NCI-H2081 (cell line): Measurements from ENCODE around the gene TUBGCP2.
A peak's percentile ranks its signal among the peaks of the same experiment; 100 is the strongest.

Experiments
- DNase-seq, 2 experiments: peaks; one replicate each; lab custom pipeline; 2025; lab: John Stamatoyannopoulos, UW

Gene TUBGCP2

DNA sequence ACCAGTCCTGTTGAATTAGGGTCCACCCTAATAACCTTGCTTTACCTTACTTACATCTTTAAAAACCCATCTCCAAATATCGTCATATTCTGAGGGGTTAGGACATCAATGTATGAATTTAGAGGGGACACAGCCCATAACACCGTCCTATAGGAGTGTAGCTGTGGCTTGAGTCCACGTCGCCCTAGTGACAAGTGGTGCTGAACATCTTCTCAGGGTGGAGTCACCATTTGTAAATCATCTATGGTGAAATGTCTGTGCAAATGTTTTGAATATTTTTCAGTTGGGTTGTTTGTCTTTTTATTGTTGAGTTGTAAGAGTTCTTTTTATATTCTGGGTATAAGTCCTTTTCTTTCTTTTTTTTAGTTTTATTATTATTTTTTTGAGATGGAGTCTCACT, 33.3 kb upstream of the TUBGCP2 start:
- DNase-seq = no peak

DNA sequence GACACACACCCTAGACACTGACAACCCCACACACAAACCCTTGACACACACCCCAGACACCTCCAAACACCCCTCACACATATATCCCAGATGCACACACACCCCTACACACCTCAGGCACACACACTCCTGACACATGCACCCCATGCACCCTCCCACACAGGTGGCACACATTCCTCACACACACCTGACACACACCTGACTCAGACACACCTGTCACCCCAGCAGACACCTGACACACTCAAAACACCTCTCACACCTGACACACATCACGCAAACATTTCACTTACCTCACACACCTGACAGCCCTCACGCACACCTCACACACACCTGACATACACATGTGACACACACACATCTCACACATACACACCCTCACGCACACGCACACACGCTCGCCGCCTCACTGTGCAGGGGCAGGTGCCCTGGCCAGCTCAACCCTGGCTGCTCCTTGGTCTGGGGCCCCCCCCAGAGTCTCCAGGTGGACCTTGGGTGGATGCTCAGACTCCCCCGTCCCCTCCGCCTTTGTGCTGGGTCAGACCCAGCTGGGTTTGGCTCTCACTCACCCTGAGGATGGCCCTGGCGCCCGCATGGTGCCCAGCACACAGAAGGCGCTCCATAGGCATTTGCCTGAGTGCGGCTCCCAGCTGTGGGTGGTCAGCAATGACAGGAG, 31.2 kb upstream of the TUBGCP2 start:
- no peak for DNase-seq

DNA sequence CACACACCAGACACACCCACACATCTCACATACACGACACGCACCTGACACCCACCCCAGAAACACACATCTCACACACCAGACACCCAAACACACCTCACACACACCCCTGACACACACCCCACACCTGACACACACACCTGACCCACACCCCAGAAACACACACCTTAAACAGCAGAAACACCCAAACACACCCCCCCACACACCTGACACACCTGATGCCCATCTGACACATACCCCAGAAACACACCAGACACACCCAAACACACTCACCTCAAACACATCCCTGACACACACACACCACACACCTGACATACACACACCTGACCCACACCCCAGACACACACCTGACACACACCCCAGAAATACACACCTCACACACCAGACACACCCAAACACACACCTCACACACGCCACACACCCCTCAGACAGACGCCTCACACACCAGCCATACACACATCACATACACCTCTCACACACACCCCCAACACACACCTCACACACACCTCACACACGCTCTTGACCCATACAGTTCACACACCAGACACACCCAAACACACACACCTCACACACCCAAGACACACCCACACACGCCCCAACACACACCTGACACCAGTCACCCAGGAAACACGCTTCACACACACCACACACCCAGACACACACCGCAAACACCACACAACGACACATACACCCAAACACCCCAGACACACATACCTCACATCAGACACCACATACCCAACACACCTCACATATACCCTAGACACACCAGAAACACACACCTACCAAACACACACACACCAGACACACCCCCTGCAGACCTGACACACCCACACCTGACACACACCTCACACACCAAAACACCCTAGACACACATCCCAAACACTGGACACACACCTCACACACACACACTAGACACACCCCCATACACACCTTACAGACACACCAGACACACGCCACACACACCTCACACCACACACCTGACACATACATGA, 29.7 kb upstream of the TUBGCP2 start:
- DNase-seq = no peak

DNA sequence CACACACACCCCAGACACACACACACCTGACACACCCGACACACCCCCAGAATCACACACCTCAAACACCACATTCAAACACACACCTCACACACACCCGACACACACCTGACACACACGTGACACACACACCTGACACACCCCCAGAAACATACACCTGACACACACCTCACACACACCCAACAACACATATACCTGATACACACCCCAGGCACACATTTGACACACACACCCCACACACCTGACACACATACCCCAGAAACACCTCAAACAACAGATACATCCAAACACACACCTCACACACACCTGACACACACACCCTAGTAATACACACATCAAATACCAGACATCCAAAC, 28.7 kb upstream of the TUBGCP2 start:
- no peak for DNase-seq

DNA sequence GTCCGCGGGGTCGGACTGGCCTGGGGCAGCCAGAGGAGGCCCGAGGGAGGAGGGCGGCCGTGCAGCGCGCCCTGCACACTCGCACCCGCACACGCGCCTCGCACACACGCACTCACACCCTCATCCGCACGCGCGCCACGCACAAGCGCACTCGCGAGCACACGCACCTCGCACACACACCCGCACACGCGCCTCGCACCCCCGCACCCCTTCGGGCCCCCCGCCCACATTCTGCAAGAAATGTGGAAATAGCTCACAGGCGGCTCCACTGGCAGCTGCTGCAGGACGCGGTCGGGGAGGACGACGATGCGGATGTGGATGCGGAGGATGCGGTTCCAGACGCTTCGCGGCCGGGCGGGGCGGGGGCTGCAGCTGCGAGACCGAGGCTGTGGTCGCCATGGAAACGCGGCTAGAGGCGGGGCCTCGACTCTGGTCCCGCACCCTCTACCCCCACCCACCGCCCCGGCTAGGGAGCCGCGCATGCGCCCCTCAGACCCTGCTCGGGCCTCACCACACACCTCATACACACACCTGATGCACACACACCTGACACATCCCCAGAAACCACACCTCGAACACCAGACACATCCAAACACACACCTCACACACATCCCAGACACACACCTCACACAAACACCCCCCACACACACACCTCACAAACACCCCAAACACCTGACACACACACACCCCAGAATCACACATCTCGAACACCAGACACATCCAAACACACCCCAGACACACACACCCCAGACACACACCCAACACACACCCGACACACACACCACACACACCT, 28.1 kb upstream of the TUBGCP2 start, which contains the start of gene CALY:
Gene CALY, minus strand, starts transcription at position 320 of the 793 bp plus-strand sequence. CDS start 7,907 bp downstream, outside the sequence.
- DNase-seq = no peak

DNA sequence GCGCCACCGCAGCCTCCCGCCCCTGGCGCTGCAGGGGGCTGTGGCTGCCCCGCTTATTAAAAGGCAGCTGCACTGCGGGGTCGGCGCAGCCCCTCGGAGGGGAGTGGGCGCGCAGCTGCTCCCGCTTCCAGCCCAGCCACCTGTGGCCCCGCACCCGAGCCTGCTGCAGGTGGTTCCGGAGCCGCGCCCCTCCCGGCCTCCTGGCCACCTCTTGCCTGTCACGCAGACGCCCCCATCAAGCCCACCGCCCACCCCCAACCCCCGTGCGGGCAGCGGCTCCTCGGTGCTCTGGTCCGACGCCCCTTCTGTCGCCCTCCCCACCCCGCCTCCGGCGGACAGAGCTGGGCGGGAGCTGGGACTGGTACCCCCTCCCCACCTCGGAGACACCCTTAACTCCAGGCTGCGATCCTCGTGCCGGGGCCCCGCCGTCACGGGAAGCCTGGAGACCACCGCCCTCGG, 27.5 kb upstream of the TUBGCP2 start:
- no peak for DNase-seq

DNA sequence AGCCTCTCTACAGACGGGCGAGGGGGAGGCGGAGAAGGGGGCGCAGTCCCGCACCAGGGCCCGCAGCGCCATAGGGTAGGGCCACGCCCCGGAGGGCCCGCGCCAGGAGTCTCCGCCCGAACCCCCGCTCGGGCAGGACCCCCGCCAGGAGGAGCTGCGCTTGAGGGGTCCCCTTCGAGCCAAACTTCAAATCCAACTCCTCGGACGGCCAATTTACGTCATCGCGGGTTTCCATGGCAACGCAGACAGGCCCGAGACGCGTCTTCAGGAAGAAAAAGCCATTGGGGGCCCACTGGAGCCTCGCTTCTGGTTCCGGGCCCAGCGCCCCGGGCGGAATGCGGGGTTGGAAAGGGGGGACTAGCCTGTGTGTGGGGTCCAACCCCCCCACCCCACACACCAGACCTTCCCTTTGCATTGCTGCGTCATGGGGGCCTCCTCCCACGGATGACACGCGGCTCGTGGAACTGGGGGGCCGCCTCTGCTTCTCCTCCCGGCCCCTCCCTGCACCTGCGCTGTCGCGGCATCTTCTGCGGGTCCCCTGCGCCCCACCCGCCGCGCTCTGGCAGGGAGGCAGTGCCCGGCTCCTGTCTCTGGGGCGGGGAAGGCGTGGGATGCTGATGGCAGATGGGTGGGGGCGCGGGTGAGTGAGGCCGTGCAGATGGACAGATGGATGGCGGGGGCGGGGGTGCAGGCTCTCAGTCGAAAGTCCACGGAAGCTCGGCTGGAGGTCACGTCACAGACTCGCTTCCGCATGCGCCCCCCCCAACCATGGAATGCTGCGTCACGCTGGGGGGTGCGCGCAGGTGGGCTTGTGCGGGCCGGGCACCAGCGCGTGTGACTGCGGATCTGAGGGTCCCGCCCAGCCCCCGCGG, 26.8 kb upstream of the TUBGCP2 start:
- no peak for DNase-seq

DNA sequence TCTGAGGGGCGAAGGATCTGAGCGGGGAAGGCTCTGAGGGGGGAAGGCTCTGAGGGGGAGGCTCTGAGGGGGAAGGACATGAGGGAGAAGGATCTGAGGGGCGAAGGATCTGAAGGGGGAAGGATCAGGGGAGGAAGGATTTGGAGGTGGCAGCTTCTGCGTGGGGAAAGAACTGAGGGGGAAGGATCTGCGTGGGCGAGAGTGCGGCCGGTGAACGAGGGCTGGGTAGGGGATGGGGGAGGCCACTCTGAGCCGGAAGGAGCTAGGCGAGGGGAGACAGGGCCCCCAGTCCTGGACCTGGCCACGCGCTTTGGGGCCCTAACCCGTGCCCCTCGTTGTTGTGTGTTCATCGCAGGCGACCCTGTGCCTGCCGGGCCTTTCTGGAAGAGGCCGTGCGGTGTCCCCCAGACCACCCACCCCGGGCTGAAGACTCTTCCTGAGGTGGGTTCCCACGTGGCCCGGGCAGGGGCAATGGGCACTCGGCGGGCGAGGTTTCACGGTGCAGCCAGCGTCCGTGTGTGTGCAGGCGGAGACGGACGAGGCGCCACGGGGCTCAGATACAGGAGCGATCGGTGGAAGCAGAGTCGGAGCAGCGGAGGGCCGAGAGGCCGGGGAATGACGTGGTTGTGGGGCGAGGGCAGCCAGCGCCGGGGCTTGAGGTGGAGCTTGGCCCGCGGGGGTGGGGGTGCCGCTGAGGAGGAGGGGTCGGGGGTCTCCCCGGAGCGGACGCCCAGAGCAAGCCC, 26.0 kb upstream of the TUBGCP2 start:
- DNase-seq = no peak

DNA sequence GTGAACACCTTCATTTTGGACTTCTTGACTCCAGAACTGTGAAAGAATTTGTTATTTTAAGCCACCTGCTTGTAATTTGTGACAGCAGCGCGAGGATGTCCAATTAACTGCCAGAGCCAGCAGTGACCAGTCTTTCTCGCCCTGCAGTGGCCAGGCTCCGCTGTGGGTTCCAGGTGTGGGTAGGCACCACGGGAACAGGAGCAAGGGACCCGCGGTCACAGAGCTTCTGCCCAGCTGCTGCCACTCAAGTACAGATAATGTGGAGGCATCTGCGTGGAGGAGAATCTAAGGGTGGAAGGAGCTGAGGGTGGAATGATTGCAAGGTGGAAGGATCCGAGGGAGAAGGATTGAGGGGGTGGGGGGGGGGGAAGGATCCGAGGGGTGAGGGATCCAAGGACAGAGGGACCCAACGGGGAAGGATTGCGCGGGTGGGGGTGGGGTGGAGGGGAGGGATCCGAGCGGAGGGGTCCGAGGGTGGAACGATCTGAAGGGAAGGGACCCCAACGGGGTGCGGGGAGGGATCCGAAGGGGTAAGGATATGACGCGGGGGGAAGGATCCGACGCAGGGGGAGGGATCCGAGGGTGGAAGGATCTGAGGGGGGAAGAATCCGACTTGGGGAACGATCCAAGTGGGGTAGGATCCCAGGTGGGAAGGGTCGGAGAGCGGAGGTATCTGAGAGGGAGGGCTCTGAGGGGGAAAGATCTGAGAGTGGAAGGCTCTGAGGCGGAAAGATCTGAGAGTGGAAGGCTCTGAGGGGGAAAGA, 24.4 kb upstream of the TUBGCP2 start:
- no peak for DNase-seq

DNA sequence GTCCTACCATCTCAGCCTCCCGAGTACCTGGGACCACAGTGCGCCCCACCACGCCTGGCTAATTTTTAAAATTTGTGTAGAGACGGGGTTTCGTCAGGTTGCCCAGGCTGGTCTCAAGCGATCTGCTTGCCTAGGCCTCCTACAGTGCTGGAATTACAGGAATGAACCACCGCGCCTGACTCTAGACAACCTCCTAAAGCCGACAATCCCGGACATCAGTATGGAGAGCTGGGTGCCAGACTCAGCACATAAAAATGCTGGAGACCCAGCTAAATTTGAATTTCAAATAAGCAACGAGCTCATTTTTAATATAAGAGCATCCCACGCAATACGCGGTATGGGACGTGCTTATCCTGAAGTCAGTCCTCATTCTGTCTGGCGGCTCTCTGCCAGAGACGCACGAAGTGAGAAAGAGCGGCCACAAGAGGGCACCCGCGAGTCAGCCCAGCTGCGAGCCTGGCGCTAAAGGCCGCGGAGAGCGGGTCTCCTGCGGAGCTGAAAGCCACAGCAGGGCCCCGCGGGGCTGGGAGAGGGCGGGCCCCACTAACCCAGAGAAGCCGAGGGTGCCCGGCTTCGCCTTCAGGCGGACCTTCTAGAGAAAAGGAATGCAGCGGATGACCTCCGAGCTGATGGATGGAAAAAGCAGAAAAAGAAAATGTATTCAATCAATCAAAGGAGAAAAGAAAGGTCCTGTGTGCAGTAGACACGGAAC, 21.0 kb upstream of the TUBGCP2 start:
- DNase-seq = peak; percentile 67 to 69

DNA sequence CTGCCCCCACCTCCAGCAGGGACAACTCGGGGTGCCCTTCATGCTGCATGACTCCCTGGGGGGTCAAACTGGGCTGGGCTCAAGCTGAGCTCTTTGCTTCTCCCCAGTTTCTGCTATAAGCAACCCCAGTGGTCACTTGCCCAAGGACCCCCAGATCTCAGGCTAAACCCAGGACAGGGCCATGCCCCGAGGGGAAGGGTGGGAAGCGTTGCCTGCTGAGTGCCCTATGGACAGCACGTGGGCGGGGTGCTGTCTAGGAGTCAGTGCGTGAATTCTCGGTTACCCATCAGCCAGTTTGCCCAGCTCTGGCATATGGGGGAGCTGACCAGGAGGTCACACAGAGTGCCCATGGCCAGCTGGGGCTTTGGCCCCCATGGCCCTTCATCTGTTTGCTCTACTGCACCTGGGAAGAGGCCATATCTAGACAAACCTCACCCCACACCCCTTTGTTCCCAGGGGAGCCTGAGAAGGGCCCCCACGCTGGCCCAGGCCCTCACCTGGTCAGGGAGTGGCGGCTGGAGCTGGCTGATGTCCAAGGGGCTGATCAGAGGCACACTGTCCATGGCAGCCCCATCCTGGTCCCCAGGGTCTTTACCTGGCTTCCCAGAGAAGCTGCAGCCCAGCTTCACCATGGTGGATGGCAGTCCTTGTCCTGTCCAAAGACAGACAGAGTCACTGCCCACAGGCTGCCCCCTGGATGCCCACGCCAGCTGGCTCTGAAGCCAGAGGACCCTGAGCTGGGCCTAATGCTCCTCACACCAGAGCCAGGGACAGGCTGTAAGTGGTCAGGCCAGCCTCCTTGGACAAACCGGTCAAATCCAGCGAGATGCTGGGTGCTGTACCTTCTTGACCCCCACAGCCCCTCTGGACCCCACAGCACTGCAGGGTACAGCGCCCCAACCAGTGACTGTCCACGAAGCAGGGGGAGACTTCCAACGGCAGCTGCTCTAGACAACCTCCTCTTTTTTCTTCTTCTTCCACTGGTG, 20.0 kb upstream of the TUBGCP2 start:
- no peak for DNase-seq

DNA sequence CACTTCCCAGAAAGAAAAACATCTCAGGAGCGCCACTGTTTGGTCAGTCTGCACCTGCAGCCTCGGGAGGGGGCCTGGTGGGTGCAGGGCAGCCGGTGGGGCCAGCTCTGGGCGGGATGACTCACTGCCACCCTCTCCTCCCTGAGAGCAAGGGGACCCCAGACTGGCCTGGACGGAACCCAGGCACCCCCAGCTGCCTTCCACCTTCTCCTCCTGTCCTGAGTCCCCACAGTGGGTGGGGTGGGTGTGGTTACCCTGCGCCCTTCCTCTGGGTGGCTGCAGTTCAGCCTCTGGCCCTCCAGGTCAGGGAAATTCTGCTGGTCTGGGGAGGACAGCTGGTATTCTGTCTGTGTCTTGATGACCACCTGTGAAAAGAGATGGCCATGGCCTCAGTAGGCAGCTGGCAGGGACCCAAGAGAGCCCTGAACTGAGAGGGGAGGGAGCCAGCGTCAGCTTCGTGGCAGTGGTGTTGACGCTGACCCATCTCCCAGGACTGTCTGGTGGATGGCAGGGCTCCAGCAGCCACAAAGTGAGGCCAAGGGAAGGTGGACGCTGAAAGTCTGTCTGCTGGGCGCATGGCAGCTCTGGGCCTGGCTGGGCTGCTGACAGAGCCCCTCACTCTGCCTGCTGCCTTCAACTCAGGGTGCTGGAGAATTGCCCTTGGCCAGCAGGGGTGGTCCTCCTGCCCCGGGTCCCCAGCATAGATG, 19.1 kb upstream of the TUBGCP2 start:
- DNase-seq = no peak

DNA sequence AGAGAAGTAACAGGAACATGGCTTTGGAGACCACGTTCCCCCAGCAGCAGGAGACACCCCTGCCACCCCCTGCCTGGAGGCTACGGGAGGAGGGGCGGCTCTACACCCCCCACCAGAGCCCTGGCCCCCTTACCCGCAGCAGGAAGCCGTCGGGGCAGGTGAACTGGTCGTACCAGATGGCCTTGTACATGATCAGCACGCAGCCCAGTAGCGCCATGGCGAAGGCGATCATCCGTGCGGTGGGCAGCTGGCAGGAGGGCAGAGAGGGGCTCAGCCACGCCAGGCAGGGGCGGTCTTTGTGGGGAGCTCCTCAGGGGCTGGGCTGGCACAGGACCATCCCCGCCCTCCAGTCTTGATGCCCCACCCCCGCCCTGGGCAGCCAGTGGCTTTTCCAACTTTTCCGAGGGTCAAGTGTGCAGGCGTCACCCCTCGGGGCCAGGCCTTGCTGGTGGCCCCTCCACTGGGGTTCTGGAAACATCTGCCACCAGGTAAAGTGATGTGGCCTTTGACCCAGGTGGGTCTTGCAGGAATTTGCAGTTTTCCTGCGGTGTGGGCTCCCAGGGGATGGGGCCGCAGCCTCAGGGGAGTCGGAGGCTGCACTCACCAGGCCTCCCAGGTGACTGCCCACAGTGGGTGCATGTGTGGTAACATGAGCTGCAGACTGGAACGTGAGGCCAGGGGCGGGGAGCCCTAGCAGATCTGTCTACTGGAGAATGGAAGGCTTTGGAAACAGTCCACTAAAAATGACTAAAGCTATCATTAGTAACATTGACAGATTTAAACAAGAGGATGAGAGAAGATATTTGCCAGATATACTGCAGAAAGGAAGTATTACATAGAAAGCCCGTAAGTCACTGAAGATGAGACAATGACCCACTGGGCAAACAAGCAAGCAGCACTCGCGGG, 18.3 kb upstream of the TUBGCP2 start:
- no peak for DNase-seq

DNA sequence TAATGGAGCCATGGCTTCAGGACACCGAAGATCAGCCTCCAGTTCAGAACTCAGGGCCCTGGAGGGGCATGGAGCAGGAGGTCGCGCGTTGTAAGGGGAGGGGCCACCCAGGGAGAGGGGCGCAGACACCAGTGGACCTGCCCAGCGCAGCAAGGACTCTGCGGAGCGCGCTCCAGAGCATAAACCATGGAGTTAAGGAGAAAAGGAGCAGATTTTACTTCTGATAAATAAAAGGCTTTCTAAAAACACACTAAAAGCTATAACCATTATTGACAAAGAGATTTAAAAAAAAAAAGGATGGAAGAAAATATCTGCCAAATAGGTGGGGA, 17.5 kb upstream of the TUBGCP2 start:
- no peak for DNase-seq

DNA sequence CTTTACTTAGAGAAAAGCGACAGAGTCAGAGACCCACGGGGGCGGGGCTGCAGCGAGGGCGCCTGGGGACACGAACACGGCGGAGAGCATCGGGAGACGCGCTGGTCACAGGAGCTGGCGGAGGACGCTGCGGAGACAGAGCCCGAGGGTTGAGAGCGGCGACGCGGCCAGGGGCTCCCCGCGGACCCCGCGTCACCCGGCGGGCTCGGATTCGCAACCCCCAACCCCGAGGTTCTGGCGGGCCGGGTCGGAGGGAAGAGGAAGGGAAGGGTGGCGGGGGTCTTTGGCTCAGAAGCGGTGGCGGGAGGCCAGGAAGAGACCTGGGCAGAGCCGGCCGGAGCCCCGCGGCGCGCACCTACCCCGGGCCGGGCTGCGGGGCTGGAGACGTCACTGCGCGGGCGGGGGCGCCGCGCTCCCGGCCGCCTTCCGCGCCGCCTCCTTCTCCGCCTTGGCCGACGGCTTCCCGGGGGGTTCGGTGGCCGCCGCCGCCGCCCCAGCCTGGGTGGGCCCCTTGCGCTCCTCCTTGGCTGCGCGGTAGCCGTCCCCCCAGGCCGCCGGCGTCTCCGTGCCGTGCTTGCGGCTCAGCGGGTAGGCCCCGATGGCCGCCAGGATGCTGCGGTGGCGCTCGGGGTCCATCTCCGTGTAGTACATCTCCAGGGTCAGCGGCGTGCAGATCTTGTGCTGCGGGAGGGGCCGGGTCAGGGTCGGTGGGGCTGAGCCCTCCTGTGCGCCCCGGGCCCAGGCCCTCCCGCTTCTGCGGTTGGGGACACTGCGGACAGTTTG, 17.0 kb upstream of the TUBGCP2 start:
- DNase-seq = no peak

DNA sequence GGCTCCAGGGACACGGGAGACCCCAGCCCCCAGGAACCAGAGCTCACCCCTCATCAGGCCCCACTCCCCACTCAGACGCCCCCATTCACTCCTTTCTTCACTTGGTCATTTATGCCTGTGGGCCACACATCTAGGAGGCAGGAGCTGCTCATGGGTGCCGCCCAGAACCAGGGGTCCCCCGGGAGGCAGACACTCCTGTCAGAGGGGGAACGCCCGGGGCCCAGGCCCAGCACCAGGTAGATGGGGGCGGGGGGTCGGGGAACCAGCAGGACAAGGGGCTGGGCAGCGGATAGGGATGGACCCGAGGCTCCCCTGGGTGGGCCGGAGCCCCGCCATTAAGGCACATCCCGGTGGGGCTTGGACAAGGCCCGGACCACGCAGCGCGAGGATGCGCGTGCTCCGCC, 16.2 kb upstream of the TUBGCP2 start:
- no peak for DNase-seq
